Bronchial epithelial cell (primary cell): ENCODE measurements around the gene RNF38. TPM values are rescaled to one million over a fixed set of nuclear protein-coding genes. Genes with fewer than 3 reads are reported as not detected.

Experiments
- DNase-seq: peaks from one replicate; pipeline ENCODE4 v3.0.0-alpha.2; 2010; ENCODE audit warnings: low read depth
- FAIRE-seq: peaks from 2 replicates; lab custom pipeline; 2011; peaks lifted over from hg19 to GRCh38; lab: Jason Lieb, UNC
- H3K27me3 ChIP-seq: 2 replicates; pipeline ENCODE4 v1.5.1; 2011; ENCODE audit warnings: low read length; ENCODE audit not compliant: control insufficient read depth, insufficient read depth
- H3K36me3 ChIP-seq: 2 replicates; pipeline ENCODE4 v1.5.1; 2011; ENCODE audit warnings: low read length; ENCODE audit not compliant: control insufficient read depth, insufficient read depth
- H3K4me3 ChIP-seq: 2 replicates; pipeline ENCODE4 v1.5.1; 2011; ENCODE audit warnings: mild to moderate bottlenecking, low read depth, low read length, control low read depth
- total RNA-seq: library from RNA; depleted of rRNA; stranded (reverse); fragments of >200 nt; gene quantifications from 2 replicates; pipeline ENCODE4 v1.2.1, GENCODE V29; 2014
- TF ChIP-seq, protein P1 (sequence below): IDR thresholded peaks from 2 replicates; pipeline ENCODE4 v1.5.1; 2011; ENCODE audit warnings: mild to moderate bottlenecking, moderate library complexity, low read length, control low read depth, inconsistent platforms; ENCODE audit not compliant: insufficient read depth, severe bottlenecking

Gene RNF38
- total RNA-seq, 1 donor from 2014 or later = 5.5 TPM

DNA sequence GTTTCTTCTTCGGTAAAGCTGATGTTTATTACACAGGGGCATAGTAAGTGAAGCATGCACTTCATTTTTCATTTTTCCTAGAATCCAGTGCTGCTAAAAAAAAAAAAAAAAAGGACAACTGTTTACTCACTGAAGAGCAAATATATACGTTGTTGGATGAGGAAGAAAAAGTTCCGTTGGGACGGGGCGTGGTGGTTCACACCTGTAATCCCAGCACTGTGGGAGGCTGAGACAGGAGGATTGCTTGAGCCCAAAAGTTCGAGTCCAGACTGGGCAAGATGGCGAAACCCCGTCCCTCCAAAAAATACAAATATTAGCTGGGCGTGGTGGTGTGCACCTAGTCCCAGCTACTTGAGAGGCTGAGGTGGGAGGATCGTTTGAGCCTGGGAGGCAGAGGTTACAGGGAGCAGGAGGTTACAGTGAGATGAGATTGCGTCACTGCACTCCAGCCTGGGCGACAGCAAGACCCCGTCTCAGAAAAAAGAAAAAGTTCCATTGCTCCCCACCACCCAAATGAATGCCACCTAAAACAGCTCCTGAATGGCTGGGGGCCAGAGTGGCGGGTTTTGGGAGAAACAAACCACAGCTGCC is 81.8 kb downstream of the RNF38 start:
- Histone ChIP-seq H3K36me3 (no peaks in the 10 kb centered on the region), H3K4me3 (no peak overlapping the region), H3K27me3 (no peaks in the 10 kb centered on the region)
- TF ChIP-seq, protein P1, sequence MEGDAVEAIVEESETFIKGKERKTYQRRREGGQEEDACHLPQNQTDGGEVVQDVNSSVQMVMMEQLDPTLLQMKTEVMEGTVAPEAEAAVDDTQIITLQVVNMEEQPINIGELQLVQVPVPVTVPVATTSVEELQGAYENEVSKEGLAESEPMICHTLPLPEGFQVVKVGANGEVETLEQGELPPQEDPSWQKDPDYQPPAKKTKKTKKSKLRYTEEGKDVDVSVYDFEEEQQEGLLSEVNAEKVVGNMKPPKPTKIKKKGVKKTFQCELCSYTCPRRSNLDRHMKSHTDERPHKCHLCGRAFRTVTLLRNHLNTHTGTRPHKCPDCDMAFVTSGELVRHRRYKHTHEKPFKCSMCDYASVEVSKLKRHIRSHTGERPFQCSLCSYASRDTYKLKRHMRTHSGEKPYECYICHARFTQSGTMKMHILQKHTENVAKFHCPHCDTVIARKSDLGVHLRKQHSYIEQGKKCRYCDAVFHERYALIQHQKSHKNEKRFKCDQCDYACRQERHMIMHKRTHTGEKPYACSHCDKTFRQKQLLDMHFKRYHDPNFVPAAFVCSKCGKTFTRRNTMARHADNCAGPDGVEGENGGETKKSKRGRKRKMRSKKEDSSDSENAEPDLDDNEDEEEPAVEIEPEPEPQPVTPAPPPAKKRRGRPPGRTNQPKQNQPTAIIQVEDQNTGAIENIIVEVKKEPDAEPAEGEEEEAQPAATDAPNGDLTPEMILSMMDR = no peak
- no peak for FAIRE-seq
- no peak for DNase-seq

DNA sequence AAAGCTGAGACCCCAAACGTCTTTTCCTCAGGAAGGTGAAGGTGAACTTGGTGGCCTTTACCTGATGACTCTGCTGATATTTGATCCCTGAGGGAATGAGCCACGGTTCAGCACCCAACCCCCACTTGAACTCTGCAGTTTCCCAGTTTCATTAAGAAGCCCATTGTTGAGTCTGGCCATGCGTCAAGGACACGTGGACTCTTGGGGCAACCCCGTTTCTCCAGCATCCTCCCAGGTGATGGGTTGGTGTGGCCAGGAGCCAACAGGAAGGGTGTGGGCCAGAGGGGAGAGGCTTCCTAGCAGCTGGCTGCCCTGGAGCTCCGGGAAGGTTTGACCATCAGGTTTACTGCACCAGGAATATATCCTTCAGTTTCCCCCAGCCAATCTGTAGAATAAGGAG is 82.3 kb downstream of the RNF38 start:
- Histone ChIP-seq H3K27me3 (no peaks in the 10 kb centered on the region), H3K4me3 (no peak overlapping the region), H3K36me3 (no peaks in the 10 kb centered on the region)
- TF ChIP-seq, protein P1 = no peak
- peak; percentile 97 for DNase-seq
- FAIRE-seq = peak; percentile 88

- TF ChIP-seq, protein P1 = no peak
- FAIRE-seq (no peak), DNase-seq (no peak)
- Histone ChIP-seq H3K27me3 (no peaks in the 10 kb centered on the region), H3K36me3 (no peaks in the 10 kb centered on the region), H3K4me3 (no peak overlapping the region)
Measured at GRCh38 chr9:36316611-36317317, 83.3 kb downstream of the RNF38 start.

DNA sequence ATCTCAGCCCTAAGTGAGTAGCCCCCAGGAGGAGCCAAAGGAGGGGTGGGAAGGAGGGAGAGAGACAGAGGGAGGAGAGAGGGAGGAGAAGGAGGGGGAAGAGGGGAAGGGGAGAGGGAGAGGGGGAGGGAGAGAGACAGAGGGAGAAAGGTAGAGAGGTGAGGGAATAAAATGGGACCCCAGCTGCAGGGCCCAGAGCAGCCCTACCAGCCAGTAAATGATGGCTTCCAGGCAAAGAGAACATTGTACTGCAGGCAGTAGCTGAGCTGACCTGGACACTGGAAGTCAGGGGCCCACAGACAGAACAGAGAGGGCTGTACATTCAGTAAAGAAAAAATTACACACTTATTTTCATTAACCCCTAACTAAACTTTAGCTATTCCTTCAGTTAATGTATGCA is 84.0 kb downstream of the RNF38 start:
- Histone ChIP-seq H3K36me3 (no peaks in the 10 kb centered on the region), H3K4me3 (no peak overlapping the region), H3K27me3 (no peaks in the 10 kb centered on the region)
- DNase-seq = no peak
- no peak for FAIRE-seq
- TF ChIP-seq, protein P1 = no peak

DNA sequence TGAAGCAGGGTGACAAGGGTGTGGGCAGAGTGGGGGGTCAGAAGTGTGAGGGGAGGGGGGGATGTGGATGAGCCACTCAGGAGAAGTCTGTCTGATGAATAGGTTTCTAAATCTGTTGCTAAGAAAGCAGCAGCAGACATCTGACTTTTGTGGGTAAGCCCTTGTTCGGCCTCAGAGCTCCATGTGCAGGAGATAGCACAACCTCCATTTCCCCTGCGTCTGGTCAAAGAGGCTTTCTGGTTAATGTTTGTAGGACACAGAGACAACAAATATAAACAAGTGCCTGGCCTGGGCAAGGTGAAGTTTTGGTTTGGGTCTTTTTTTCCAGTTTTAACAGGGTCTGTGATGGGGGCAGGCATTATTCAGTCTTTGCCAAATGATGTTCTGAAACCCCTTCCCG is 84.8 kb downstream of the RNF38 start:
- Histone ChIP-seq H3K4me3 (no peak overlapping the region), H3K36me3 (no peaks in the 10 kb centered on the region), H3K27me3 (no peaks in the 10 kb centered on the region)
- TF ChIP-seq, protein P1 = no peak
- FAIRE-seq (no peak), DNase-seq (no peak)
